ENCODE data around the gene C10orf71.

- TF ChIP-seq CTCF (IDR thresholded peaks at IDR 0.05; ENCODE audit: poor library complexity) (no peak), EZH2 (IDR thresholded peaks at IDR 0.05; ENCODE audit: borderline replicate concordance) (no peak)
These were observed 36.5 kb downstream of the C10orf71 start for GRCh38 chr10:49335364-49335972.
